HUDEP-2 (cell line): ENCODE results near the gene C1orf159.
A peak's percentile ranks its signal among the peaks of the same experiment; 100 is the strongest.

Experiments
- DNase-seq, 76 experiments: peaks; one replicate each; lab custom pipeline; 2025; ENCODE audit not compliant: unreplicated experiment in 76 of 76; lab: John Stamatoyannopoulos, UW

The C1orf159 gene

GRCh38 chr1:1132956-1133750 lies 17.3 kb upstream of the C1orf159 start:
- DNase-seq: no peak

DNA sequence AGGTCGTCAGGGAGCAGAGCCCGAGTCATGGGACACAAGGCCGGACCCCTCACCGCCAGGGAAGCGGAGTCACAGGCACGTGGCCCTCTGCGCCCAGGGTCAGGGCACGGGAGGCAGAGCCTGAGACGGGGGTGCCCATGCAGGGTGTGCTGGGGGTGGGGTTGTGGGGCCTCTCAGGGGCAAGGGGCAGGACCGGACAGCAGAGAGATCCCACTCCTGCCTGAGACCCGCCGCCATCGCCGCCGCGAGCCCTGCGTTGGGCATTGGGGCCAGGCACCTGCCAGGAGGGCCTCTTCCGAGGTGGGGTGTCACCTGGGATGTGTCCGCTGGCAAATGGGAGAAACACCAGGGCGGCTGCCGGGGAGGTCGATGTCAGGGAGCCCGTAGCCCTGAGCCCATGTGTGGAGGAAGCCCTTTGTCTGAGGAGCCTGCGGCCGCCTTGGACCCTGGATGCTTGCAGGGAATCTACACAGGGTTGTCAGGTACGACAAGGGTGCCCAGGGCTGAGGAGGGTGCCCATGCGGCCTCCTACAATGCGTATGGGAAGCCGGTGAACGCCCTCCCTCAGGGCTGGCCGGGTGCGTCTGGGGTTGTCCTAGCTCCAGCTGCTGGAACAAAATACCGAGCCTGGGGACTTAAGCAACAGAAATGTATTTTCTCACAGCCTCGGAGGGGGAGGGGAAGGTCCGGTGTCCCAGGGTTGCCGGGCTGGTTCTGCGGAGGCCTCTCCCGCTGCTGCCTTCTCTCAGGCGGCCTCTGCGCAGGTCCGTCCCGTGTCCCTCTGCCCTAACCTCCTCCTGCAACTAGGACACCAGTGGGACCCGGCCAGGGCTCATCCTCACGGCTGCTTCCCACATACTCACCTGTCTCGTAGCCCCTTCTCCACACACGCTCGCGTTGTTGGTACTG lies 16.4 kb upstream of the C1orf159 start:
- no peak for DNase-seq

GRCh38 chr1:1130206-1131120 lies 14.6 kb upstream of the C1orf159 start:
- no peak for DNase-seq

GRCh38 chr1:1129381-1129821 lies 13.5 kb upstream of the C1orf159 start:
- no peak for DNase-seq

GRCh38 chr1:1128454-1129139 lies 12.7 kb upstream of the C1orf159 start:
- DNase-seq: no peak

GRCh38 chr1:1127551-1128451 lies 11.9 kb upstream of the C1orf159 start:
- no peak for DNase-seq

- DNase-seq: no peak
Measured at GRCh38 chr1:1125945-1126344, 10.1 kb upstream of the C1orf159 start.

DNA sequence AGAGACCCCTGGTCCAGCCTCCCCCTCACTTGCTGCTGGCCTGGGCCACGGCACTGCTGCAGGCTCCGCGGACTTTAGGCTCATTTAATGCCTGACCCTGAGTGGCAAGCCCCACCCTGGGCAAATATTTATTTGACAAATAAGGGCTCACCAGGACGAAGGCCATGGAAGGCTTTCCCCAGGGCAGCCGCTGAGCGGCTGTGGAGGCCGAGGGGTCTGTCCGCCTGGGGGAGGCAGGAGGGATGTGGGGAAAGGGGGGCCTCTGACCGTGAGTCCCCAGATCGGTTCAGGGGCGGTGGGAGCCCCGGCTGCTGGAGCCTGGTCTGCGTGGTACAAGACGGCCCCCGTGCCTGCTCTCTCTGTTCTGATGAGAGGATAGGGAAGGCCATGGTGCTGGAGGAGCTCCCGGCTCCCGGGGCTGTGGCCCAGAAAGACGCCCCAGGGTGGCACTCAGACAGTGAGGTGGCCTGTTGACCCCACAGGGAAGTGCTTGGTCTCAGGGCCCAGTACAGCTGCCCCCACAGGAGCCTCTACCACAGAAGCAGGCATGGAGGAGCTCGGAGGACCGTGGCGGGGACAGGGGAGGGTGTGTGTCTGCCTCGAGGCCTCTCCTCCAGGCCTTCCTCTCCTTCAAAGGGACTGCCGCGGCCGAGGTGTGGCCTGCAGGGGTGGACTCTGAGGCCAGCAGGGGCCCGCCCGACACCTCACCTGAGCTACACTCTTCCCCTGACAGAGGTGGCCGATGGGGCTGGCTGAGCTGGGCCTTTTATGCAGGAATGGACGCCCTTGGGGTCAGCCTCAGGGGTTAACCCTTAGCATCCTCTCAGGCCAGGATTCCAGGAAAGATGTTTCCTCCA lies 9.1 kb upstream of the C1orf159 start:
- DNase-seq: no peak

DNA sequence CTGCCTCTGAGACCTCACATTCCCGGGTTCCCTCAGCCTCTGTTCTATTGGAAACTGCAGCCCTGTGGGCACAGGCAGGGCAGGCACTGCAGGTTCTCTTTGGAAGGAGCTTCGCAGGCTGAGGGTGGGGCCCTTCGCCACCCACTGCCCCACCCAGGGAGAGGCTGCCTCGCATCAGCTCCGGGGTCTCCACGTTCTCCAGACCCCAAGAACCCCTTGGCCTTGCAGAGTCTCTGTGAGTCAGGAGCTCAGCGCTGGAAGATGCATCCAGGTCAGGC lies 8.6 kb upstream of the C1orf159 start:
- no peak for DNase-seq

- peak in 2 of 76 experiments; percentile 14 to 22 for DNase-seq
Measured at GRCh38 chr1:1123581-1124507, 8.0 kb upstream of the C1orf159 start.

DNA sequence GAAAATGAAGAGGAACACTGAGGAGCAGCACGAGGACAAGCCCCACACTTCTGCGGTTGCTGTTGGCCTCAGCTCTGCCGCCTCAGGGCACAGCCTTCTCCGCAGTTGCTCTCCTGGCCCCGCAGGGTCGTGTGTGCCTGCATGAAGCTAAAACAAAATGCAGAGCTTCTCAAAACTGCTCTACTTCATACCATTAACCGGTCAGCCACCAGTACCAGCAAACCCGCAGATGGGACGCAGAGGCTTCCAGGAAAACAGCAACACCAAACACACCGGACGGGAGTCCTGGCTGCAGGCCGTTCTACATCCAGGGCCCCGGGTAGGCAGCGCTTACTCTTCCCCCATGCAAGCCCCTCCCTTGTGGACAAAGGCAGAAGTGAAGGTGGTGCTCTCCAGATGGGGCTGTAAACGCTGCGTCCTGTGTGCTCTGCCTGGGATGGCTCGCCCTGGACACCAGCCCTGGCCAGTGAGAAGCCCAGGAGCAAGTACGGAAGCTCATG lies 7.1 kb upstream of the C1orf159 start:
- DNase-seq: no peak

- peak in 60 of 76 experiments; percentile 6 to 78 (median 52) for DNase-seq
Measured at GRCh38 chr1:1122078-1122811, 6.4 kb upstream of the C1orf159 start.

DNA sequence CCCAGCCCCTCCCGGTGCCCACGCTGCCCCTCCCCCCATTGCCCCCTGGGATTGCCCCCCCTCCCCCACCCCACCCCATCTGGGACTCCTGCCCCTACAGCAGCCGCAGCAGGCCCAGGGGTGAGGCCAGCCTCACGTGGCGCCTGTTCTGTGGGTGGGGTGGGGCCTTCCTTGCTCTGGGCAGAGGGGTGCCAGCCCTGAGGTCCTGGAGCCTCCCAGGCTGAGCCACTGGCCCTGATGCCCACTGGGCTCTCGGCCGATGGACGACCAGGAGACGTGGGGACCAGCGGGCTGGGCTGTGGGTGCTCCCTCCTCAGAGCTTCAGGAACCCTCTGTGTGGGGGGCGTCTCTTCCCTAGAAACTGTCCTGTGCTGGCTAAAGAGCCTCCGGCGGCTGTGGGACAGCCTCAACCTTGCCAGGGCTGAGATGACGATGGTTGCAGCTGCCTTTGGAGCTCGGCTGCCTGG lies 5.8 kb upstream of the C1orf159 start:
- no peak for DNase-seq

- no peak for DNase-seq
Measured at GRCh38 chr1:1120866-1121591, 5.1 kb upstream of the C1orf159 start.

DNA sequence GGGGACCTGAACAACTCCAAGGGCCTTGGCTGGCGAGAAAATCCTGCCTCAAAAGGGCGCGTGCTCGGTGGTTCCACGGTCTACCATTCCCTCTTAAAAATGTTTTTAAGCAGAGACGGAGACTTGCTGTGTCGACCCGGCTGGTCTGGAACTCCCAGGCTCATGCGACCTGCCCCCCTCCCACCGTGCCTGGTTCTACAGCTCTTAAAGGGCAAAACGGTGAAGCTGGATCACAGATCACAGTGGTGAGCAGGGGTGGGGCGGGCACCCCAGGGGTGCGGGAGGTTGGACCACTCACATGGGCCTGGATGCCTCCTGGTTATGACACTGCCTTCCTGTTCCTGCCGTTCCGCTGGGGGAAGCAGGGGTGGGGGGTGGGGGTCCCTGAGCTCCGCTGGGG lies 4.2 kb upstream of the C1orf159 start:
- DNase-seq: no peak
